SU-DHL-6 (cell line): ENCODE data around the gene PADI4.

Source experiments
- CTCF ChIP-seq: fragments of 200-600 bp; sonication (generic); IDR thresholded peaks from one replicate; pipeline ENCODE4 v1.5.1; 2017; ENCODE audit warnings: antibody characterized with exemption, mild to moderate bottlenecking, low read length, moderate library complexity; ENCODE audit not compliant: insufficient read depth, poor library complexity, severe bottlenecking
- EZH2phosphoT487 ChIP-seq: fragments of 200-600 bp; sonication (generic), shearing (Covaris generic); conservative IDR thresholded peaks from 2 replicates; pipeline ENCODE4 v1.6.1; 2018; ENCODE audit warnings: mild to moderate bottlenecking, antibody characterized with exemption, low read length, moderate library complexity, mixed read lengths

- TF ChIP-seq CTCF: no peak
- TF ChIP-seq EZH2phosphoT487: no peak
Measured at GRCh38 chr1:17258758-17259130, 49.3 kb upstream of the PADI4 start.
